T-cell (primary cell): ENCODE measurements around the gene PRM3. TPM values are rescaled to one million over a fixed set of nuclear protein-coding genes. Genes with fewer than 3 reads are reported as not detected.

Experiments
- ATAC-seq, 4 experiments: fragments of 200-7000 bp in 3 of 4; fragments of 150-1000 bp in 1 of 4; cut with Tn5 transposase; replicated peaks in 1 of 4; 1 replicate in 3 of 4; 2 replicates in 1 of 4; pipeline ENCODE4 v1.10.0; 2021; ENCODE audit warnings: moderate library complexity in 3 of 4, mild to moderate bottlenecking in 2 of 4, moderate number of reproducible peaks in 1 of 4
- CTCF ChIA-PET, 2 donors: fragments of 300-600 bp; sonication (Branson Sonifier 250); formaldehyde crosslinking; loops; one replicate each; lab custom pipeline; 2022; ENCODE audit warnings: antibody characterized with exemption in 2 of 2; lab: Charles Lee
- POLR2A ChIA-PET, 2 donors: fragments of 300-600 bp; sonication (Branson Sonifier 250); formaldehyde crosslinking; loops; one replicate each; lab custom pipeline; 2022; ENCODE audit warnings: antibody characterized with exemption in 2 of 2; lab: Charles Lee
- DNase-seq, 35 experiments: peaks; one replicate each; pipeline versions ENCODE4 v3.0.0 to v3.0.0-alpha.2; 2013 to 2023
- H3K27ac ChIP-seq: one replicate; pipeline ENCODE4 v1.5.1; 2013; ENCODE audit warnings: low read length
- H3K27me3 ChIP-seq, 2 experiments: replicated peaks in 1 of 2; 1 replicate in 1 of 2; 2 replicates in 1 of 2; pipeline versions ENCODE4 v1.6.1 to v1.7.0; 2013; ENCODE audit warnings: low read length in 1 of 2, mixed read lengths in 1 of 2; ENCODE audit not compliant: control insufficient read depth in 2 of 2, insufficient read depth in 2 of 2; ENCODE audit errors: extremely low read depth in 1 of 2
- H3K36me3 ChIP-seq, 2 donors: 1 replicate in 1 of 2; 2 replicates in 1 of 2; pipeline versions ENCODE4 v1.6.1 to v1.7.0; 2013; ENCODE audit warnings: low read length in 1 of 2; ENCODE audit not compliant: control insufficient read depth in 2 of 2, insufficient read depth in 1 of 2; ENCODE audit errors: extremely low read depth in 1 of 2
- H3K4me1 ChIP-seq, 2 experiments: 1 replicate in 1 of 2; 2 replicates in 1 of 2; pipeline versions ENCODE4 v1.6.1 to v1.7.0; 2013; ENCODE audit warnings: low read length in 2 of 2, mixed read lengths in 1 of 2; ENCODE audit not compliant: insufficient read depth in 2 of 2, control insufficient read depth in 1 of 2; ENCODE audit errors: extremely low read depth in 1 of 2
- H3K4me3 ChIP-seq, 2 donors: 1 replicate in 1 of 2; 2 replicates in 1 of 2; pipeline versions ENCODE4 v1.5.1 to v1.7.0; 2013; ENCODE audit warnings: mild to moderate bottlenecking in 2 of 2, low read length in 1 of 2, moderate library complexity in 1 of 2; ENCODE audit not compliant: control insufficient read depth in 1 of 2; ENCODE audit errors: extremely low read depth in 1 of 2
- H3K9me3 ChIP-seq: 2 replicates; pipeline ENCODE4 v1.7.0; 2013
- H3K27ac Mint-ChIP-seq, 2 donors: one replicate each; pipeline ENCODE4 v1.8.0; 2020 to 2021; ENCODE audit warnings: mild to moderate bottlenecking in 2 of 2, mixed read lengths in 2 of 2
- H3K27me3 Mint-ChIP-seq, 2 donors: one replicate each; pipeline ENCODE4 v1.8.0; 2021 to 2022; ENCODE audit warnings: mixed read lengths in 2 of 2
- H3K36me3 Mint-ChIP-seq: one replicate; pipeline ENCODE4 v1.8.0; 2021; ENCODE audit warnings: mixed read lengths
- H3K4me1 Mint-ChIP-seq, 3 donors: one replicate each; pipeline ENCODE4 v1.8.0; 2020 to 2022; ENCODE audit warnings: mixed read lengths in 3 of 3, mild to moderate bottlenecking in 1 of 3
- H3K4me3 Mint-ChIP-seq, 3 donors: one replicate each; pipeline ENCODE4 v1.8.0; 2020 to 2022; ENCODE audit warnings: mild to moderate bottlenecking in 3 of 3, mixed read lengths in 3 of 3, moderate library complexity in 3 of 3
- H3K9me3 Mint-ChIP-seq, 3 donors: one replicate each; pipeline ENCODE4 v1.8.0; 2020 to 2022; ENCODE audit warnings: mixed read lengths in 3 of 3
- WGBS: methylation state at CpG from one replicate; pipeline ENCODE4 v1.1.5; 2013; ENCODE audit warnings: missing lambda C conversion rate; ENCODE audit not compliant: insufficient coverage; 5-methylcytosine and 5-hydroxymethylcytosine counted together
- total RNA-seq, 35 experiments: library from RNA in 6 of 35; stranded (reverse) in 6 of 35; fragments of 120-200 nt in 1 of 35; gene quantifications; one replicate each; pipeline versions ENCODE4 v1.2.1 to v1.2.4 and lab custom pipeline; 2013 to 2026

PRM3 gene
- total RNA-seq, 5 donors from 2014 or later (not counting 1 experiment from before 2014, with no cell fraction given) = not detected

- ATAC-seq = peak; percentile 79 to 88 (median 84)
- no peaks in the 10 kb centered on the region for H3K36me3 ChIP-seq
- Mint-ChIP-seq H3K36me3 (no peaks in the 10 kb centered on the region), H3K4me3 (peak overlapping the region; percentile 51 to 64 (median 53)), H3K27ac (peak overlapping the region; percentile 88 to 92), H3K4me1 (peaks cover 34 to 52% (median 46%) of the 10 kb centered on the region in 3 donors), H3K9me3 (no peaks in the 10 kb centered on the region), H3K27me3 (no peaks in the 10 kb centered on the region)
- ChIA-PET CTCF (no interaction called here), POLR2A (interaction anchor here (0.5 to 1.5 kb wide), 3 partner anchors 55 to 67 kb away, joined by 4 to 9 read pairs (median 8); partner anchors contain the start of gene SOCS1 (in 1 of the 2))
- peak in 33 of 35 experiments; percentile 15 to 67 (median 41) for DNase-seq
- no peaks in the 10 kb centered on the region for H3K9me3 ChIP-seq
- WGBS = 94% methylated on average over 3 of the region's 10 CpGs
- H3K4me1 ChIP-seq = peaks cover 17 to 50% of the 10 kb centered on the region in 2 experiments
- no peak overlapping the region for H3K4me3 ChIP-seq
- H3K27me3 ChIP-seq = peaks cover 0 to 2% of the 10 kb centered on the region in 2 experiments
- peak overlapping the region; percentile 18 for H3K27ac ChIP-seq
Measured at GRCh38 chr16:11310997-11311561, 37.6 kb upstream of the PRM3 start.

GRCh38 chr16:11310634-11310977, 37.2 kb upstream of the PRM3 start:
- Histone ChIP-seq H3K27ac (peak overlapping the region; percentile 18), H3K4me3 (no peak overlapping the region), H3K36me3 (no peaks in the 10 kb centered on the region), H3K27me3 (peaks cover 0 to 2% of the 10 kb centered on the region in 2 experiments), H3K4me1 (peaks cover 17 to 50% of the 10 kb centered on the region in 2 experiments), H3K9me3 (no peaks in the 10 kb centered on the region)
- no peaks in the 10 kb centered on the region for H3K36me3 Mint-ChIP-seq
- 67% methylated on average over 1 of the region's 3 CpGs for WGBS
- peak overlapping the region in 1 of 3 donors; percentile 51 for H3K4me3 Mint-ChIP-seq
- DNase-seq = no peak
- H3K9me3 Mint-ChIP-seq = no peaks in the 10 kb centered on the region
- H3K27ac Mint-ChIP-seq = peak overlapping the region; percentile 88 to 92
- ChIA-PET CTCF (no interaction called here), POLR2A (interaction anchor here (0.5 to 0.6 kb wide), 2 partner anchors 59 to 68 kb away, joined by 4 to 8 read pairs; no protein-coding TSS in a partner anchor)
- no peaks in the 10 kb centered on the region for H3K27me3 Mint-ChIP-seq
- ATAC-seq = no peak
- H3K4me1 Mint-ChIP-seq = peaks cover 34 to 52% (median 46%) of the 10 kb centered on the region in 3 donors

GRCh38 chr16:11309895-11310633, 36.6 kb upstream of the PRM3 start:
- DNase-seq (no peak), ATAC-seq (no peak)
- H3K4me1 ChIP-seq = peaks cover 17 to 50% of the 10 kb centered on the region in 2 experiments
- peaks cover 0 to 3% of the 10 kb centered on the region in 2 experiments for H3K27me3 ChIP-seq
- Mint-ChIP-seq H3K4me3 (peak overlapping the region in 1 of 3 donors; percentile 54), H3K4me1 (peaks cover 34 to 52% (median 46%) of the 10 kb centered on the region in 3 donors), H3K9me3 (no peaks in the 10 kb centered on the region), H3K36me3 (no peaks in the 10 kb centered on the region), H3K27me3 (no peaks in the 10 kb centered on the region), H3K27ac (peak overlapping the region; percentile 40 to 92)
- H3K4me3 ChIP-seq = no peak overlapping the region
- no peak overlapping the region for H3K27ac ChIP-seq
- H3K9me3 ChIP-seq = no peaks in the 10 kb centered on the region
- ChIA-PET POLR2A (interaction anchor here in 1 of 2 donors (0.6 kb wide), 2 partner anchors 25 to 68 kb away, joined by 3 to 8 read pairs; no protein-coding TSS in a partner anchor), CTCF (no interaction called here)
- H3K36me3 ChIP-seq = no peaks in the 10 kb centered on the region
- WGBS = 92% methylated on average over 6 of the region's 9 CpGs

GRCh38 chr16:11308493-11309283, 35.3 kb upstream of the PRM3 start:
- Mint-ChIP-seq H3K27ac (no peak overlapping the region), H3K9me3 (no peaks in the 10 kb centered on the region), H3K36me3 (no peaks in the 10 kb centered on the region), H3K27me3 (no peaks in the 10 kb centered on the region), H3K4me1 (peaks cover 34 to 48% (median 43%) of the 10 kb centered on the region in 3 donors), H3K4me3 (peak overlapping the region in 1 of 3 donors; percentile 54)
- ATAC-seq (no peak), DNase-seq (peak in 1 of 35 experiments; percentile 22)
- H3K36me3 ChIP-seq = no peaks in the 10 kb centered on the region
- peaks cover 0 to 4% of the 10 kb centered on the region in 2 experiments for H3K27me3 ChIP-seq
- H3K27ac ChIP-seq = no peak overlapping the region
- ChIA-PET CTCF (interaction anchor here in 1 of 2 donors (0.7 kb wide), 1 partner anchor 49 kb away, joined by 3 read pairs; no protein-coding TSS in a partner anchor), POLR2A (no interaction called here)
- no peaks in the 10 kb centered on the region for H3K9me3 ChIP-seq
- no peak overlapping the region for H3K4me3 ChIP-seq
- H3K4me1 ChIP-seq = peaks cover 17 to 50% of the 10 kb centered on the region in 2 experiments
- 74% methylated on average over 14 of the region's 15 CpGs for WGBS

GRCh38 chr16:11307639-11308492, 34.4 kb upstream of the PRM3 start:
- no peak overlapping the region for H3K27ac Mint-ChIP-seq
- H3K27ac ChIP-seq = no peak overlapping the region
- WGBS = 92% methylated on average over 21 of the region's 21 CpGs

More at GRCh38 chr16:11307639-11308492, 34.4 kb upstream of the PRM3 start:
- H3K4me1 Mint-ChIP-seq = peaks cover 30 to 40% (median 35%) of the 10 kb centered on the region in 3 donors
- Histone ChIP-seq H3K27me3 (peaks cover 0 to 8% of the 10 kb centered on the region in 2 experiments), H3K4me1 (peaks cover 14 to 47% of the 10 kb centered on the region in 2 experiments), H3K9me3 (no peaks in the 10 kb centered on the region), H3K4me3 (no peak overlapping the region), H3K36me3 (no peaks in the 10 kb centered on the region)
- H3K9me3 Mint-ChIP-seq = no peaks in the 10 kb centered on the region
- no peaks in the 10 kb centered on the region for H3K36me3 Mint-ChIP-seq
- no peak for DNase-seq
- no peak overlapping the region for H3K4me3 Mint-ChIP-seq
- ChIA-PET POLR2A (no interaction called here), CTCF (no interaction called here)
- H3K27me3 Mint-ChIP-seq = no peaks in the 10 kb centered on the region
- no peak for ATAC-seq
